Mucosa of descending colon (tissue), 3 donors: ENCODE results near the gene NOXA1. TPM values are rescaled to one million over a fixed set of nuclear protein-coding genes. Genes with fewer than 3 reads are reported as not detected.

Source experiments
- ATAC-seq: fragments of 200-7000 bp; cut with Tn5 transposase; one replicate; pipeline ENCODE4 v1.9.1; 2020; ENCODE audit warnings: mild to moderate bottlenecking, moderate library complexity
- DNase-seq, 3 donors: peaks; one replicate each; pipeline ENCODE4 v3.0.0-alpha.2; 2020
- H3K36me3 ChIP-seq: fragments of 200-600 bp; one replicate; pipeline ENCODE4 v1.8.0; 2021; ENCODE audit warnings: low read depth, mild to moderate bottlenecking
- H3K4me1 ChIP-seq: fragments of 200-600 bp; one replicate; pipeline ENCODE4 v1.8.0; 2021; ENCODE audit warnings: low read depth, mild to moderate bottlenecking
- H3K4me3 ChIP-seq: fragments of 200-600 bp; one replicate; pipeline ENCODE4 v1.8.0; 2021; ENCODE audit warnings: mild to moderate bottlenecking
- H3K9me3 ChIP-seq: fragments of 200-600 bp; one replicate; pipeline ENCODE4 v1.8.0; 2021; ENCODE audit warnings: mild to moderate bottlenecking
- intact Hi-C, 2 donors: fragments of 100-400 bp; cut with DNase I in 1 of 2; cut with micrococcal nuclease in 1 of 2; formaldehyde crosslinking; loops; one replicate each; pipeline versions ENCODE4 v1.11.0 to v1.11.1; 2022; cut with DNase I, micrococcal nuclease
- long read RNA-seq, 2 donors: library from polyadenylated mRNA; unstranded; transcript quantifications; one replicate each; pipeline ENCODE4 v2.0.0, GENCODE V29; 2019 to 2021
- total RNA-seq, 3 donors: library from RNA; stranded (reverse); fragmentation: NEBNext Ultra II Directional in 2 of 3; extraction: Animal tissue kit (Norgen Biotek cat#: 25700) in 2 of 3; gene quantifications; one replicate each; pipeline versions ENCODE4 v1.2.1 to v1.2.4, GENCODE V29; 2021 to 2023
- TF ChIP-seq, protein P1 (sequence below): fragments of 200-600 bp; IDR thresholded peaks from one replicate; pipeline ENCODE4 v1.8.0; 2022; ENCODE audit warnings: antibody characterized with exemption, mild to moderate bottlenecking
- donor health status: DM: no; HTN: no; CAD: no; lungs with moderate emphysema.
- donor health status: DM: no; HTN: no; CAD: no.
- donor health status: DM: no; HTN: yes; CAD: no.

Gene NOXA1, protein sequence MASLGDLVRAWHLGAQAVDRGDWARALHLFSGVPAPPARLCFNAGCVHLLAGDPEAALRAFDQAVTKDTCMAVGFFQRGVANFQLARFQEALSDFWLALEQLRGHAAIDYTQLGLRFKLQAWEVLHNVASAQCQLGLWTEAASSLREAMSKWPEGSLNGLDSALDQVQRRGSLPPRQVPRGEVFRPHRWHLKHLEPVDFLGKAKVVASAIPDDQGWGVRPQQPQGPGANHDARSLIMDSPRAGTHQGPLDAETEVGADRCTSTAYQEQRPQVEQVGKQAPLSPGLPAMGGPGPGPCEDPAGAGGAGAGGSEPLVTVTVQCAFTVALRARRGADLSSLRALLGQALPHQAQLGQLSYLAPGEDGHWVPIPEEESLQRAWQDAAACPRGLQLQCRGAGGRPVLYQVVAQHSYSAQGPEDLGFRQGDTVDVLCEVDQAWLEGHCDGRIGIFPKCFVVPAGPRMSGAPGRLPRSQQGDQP
- total RNA-seq: 10 to 100 TPM; 18.0 to 41.5 (median 27.2) TPM
- long read RNA-seq, donor 1, partial matches to known transcripts: 12 of 75 reads
- long read RNA-seq, donor 1, other reads (novel, unspliced or antisense): 63 of 75 reads
- long read RNA-seq, donor 2, partial matches to known transcripts: 8 of 42 reads
- long read RNA-seq, donor 2, other reads (novel, unspliced or antisense): 32 of 42 reads

DNA sequence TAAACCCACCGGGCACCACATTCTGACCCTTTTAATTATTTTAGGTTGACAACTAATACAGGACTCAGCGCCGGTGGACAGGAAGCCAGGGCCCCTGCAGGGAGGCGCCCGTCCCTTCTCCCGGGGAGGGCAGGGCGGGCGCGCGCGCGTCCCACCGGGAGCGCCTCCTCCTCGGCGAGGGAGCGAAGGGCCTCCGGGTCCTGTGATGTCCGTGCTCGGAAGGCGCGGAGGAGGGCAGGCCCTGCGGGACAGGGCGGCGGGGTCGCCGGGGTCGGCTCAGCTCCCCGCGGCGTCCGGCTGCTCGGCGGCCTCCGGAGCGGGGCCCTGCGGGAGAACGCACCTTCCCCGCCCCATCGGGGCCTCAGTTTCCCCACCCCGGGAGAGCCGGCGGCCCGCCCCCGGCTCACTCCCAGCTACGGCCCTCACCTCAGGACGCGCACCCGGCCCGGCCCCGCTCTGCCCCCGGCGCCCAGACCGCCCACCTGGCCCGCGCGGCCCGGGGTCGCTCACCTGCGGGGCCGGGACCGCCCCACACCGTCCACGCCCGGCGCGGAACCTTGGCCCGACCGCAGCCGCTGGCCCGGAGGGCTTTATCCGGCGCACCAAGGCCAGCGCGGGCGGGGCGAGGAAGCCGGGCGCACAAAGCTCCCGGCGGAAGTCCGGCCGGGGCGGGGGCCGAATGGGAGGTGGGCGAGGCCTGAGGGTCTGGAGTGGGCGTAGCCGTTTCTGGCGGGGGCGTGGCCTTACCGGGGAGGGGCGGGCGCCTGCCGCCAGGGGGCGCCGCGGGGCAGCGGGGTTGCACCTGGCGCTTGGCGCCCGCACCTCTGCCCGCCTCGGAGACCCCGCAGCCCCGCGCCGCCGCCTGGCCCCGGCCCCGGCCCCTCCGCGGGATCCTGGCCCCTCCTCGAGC is at the start of gene NOXA1, which contains the start of gene EXD3:
Gene NOXA1, plus strand, starts transcription at position 790 of the 910 bp plus-strand sequence. CDS start 137 bp downstream, outside the sequence.
Gene EXD3, minus strand, starts transcription at position 559 of the 910 bp plus-strand sequence. CDS start 27,805 bp downstream, outside the sequence.
- intact Hi-C loops: no loop called here
- DNase-seq (peak; percentile 96 to 98 (median 97)), ATAC-seq (peak; percentile 93)
- H3K36me3 ChIP-seq: no peaks in the 10 kb centered on the region
- peaks cover 20% of the 10 kb centered on the region for H3K4me1 ChIP-seq
- no peaks in the 10 kb centered on the region for H3K9me3 ChIP-seq
- peak within 1 kb of the TSS; percentile 94 for H3K4me3 ChIP-seq
- TF ChIP-seq, protein P1, sequence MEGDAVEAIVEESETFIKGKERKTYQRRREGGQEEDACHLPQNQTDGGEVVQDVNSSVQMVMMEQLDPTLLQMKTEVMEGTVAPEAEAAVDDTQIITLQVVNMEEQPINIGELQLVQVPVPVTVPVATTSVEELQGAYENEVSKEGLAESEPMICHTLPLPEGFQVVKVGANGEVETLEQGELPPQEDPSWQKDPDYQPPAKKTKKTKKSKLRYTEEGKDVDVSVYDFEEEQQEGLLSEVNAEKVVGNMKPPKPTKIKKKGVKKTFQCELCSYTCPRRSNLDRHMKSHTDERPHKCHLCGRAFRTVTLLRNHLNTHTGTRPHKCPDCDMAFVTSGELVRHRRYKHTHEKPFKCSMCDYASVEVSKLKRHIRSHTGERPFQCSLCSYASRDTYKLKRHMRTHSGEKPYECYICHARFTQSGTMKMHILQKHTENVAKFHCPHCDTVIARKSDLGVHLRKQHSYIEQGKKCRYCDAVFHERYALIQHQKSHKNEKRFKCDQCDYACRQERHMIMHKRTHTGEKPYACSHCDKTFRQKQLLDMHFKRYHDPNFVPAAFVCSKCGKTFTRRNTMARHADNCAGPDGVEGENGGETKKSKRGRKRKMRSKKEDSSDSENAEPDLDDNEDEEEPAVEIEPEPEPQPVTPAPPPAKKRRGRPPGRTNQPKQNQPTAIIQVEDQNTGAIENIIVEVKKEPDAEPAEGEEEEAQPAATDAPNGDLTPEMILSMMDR: peak; percentile 65

DNA sequence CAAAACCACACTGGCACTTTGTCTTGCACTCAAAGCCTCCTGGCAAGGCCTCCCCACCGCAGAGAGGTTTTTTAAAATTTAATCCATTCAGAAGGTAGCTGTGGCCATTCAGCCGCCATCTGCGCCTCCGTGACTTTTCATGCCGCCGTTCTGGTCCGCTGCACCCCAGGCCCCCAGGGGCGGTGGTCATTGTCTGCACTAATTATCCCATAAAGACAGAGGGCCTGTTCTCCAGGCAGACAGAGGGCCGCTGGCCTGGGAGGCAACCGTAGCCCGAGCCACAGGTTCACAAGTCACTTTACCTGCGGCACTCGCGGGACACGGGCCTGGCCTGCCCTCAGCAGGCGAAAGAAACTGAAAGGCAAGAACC is 49.6 kb upstream of the NOXA1 start:
- intact Hi-C loops: no loop called here
- TF ChIP-seq, protein P1: no peak
- Histone ChIP-seq H3K36me3 (no peaks in the 10 kb centered on the region), H3K9me3 (no peaks in the 10 kb centered on the region), H3K4me1 (no peaks in the 10 kb centered on the region), H3K4me3 (no peak overlapping the region)
- ATAC-seq (no peak), DNase-seq (peak in 1 of 3 donors; percentile 29)

DNA sequence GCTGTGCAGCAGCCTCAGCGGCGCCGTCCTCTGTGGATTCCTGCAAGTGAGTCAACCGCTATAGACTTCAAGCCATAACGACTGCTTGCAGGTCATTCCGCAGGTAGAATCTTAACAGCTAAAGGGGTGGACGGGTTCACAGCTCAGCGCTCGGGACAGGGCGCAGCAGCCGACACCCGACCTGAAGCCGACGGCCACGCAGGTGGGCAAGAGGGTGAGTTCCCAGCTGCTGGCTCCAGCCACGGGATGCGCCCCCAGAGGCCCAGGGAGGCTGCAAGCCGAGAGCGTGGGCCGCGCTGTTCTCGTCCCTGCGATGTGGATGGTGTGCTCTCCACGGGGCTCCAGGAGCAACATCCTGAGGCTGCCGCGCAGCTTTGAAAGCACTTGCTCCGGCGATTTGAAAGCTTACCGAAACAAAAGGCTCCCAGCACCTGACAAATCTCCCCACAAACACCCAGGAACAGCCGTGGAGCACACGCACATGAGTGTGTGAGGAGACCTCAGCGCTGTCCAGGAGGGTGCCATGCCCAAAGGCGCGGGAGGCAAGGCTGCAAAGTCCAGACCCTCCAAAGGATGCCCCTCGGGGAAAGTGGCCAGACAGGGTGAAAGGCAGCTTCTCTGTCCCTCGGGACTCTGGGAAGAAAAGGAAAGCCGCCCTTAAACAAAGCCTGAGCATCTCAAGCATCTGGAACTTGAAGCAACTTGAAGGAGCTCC is 48.9 kb upstream of the NOXA1 start:
- H3K36me3 ChIP-seq: no peaks in the 10 kb centered on the region
- no peak for ATAC-seq
- H3K4me3 ChIP-seq: no peak overlapping the region
- no peaks in the 10 kb centered on the region for H3K9me3 ChIP-seq
- peak in 2 of 3 donors; percentile 7 to 26 for DNase-seq
- TF ChIP-seq, protein P1: no peak
- no peaks in the 10 kb centered on the region for H3K4me1 ChIP-seq
- intact Hi-C loops: no loop called here

DNA sequence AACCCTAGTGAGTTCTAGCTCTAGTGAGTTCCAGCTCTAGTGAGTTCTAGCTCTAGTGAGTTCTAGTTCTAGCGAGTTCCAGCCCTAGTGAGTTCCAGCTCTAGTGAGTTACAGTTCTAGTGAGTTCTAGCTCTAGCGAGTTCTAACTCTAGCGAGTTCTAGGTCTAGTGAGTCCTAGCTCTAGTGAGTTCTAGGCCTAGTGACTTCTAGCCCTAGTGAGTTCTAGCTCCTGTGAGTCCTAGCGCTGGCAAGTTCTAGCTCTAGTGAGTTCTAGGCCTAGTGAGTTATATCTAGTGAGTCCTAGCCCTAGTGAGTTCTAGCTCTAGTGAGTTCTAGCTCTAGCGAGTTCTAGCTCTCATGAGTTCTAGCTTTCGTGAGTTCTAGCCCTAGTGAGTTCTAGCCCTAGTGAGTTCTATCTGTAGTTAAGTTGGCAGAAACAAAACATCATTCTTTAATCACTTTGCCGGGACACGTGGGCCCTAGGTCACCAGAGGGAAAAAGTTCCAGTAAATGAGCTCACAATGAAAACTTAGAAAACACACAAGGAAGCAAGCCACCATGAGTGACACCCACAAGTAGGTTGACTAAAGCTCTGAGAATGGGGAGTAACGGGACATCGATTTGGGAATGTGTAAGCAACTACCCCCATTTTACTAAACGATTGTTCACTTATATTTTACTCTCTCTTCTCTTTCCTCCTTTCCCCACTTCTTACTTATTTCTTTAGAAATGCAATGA is 47.7 kb upstream of the NOXA1 start:
- intact Hi-C loops: no loop called here
- TF ChIP-seq, protein P1: no peak
- Histone ChIP-seq H3K4me3 (no peak overlapping the region), H3K9me3 (no peaks in the 10 kb centered on the region), H3K4me1 (no peaks in the 10 kb centered on the region), H3K36me3 (no peaks in the 10 kb centered on the region)
- DNase-seq (no peak), ATAC-seq (no peak)
